A673 (cell line): ENCODE measurements around the gene EFHC1. TPM values are rescaled to one million over a fixed set of nuclear protein-coding genes. Genes with fewer than 3 reads are reported as not detected.

Source experiments
- BruUV-seq: library from RNA; stranded (reverse); fragments of 400-500 nt; replicated peaks from 2 replicates; lab custom pipeline; 2021; lab: Mats Ljungman, UMichigan
- CTCF ChIA-PET: fragments of 300-600 bp; sonication (Branson Sonifier 250); formaldehyde crosslinking; loops from one replicate; lab custom pipeline; 2022; ENCODE audit warnings: antibody characterized with exemption; lab: Charles Lee
- POLR2A ChIA-PET: fragments of 300-600 bp; sonication (Branson Sonifier 250); formaldehyde crosslinking; loops from one replicate; lab custom pipeline; 2022; ENCODE audit warnings: antibody characterized with exemption; ENCODE audit not compliant: low non-redundant PET; lab: Charles Lee
- DNase-seq: peaks from one replicate; pipeline ENCODE4 v3.0.0-alpha.2; 2015; ENCODE audit warnings: low spot score
- H3K27ac ChIP-seq: fragments of 200-600 bp; sonication (generic); 2 replicates; pipeline ENCODE4 v1.5.1; 2016; ENCODE audit warnings: mixed run types, low read depth, mild to moderate bottlenecking, mixed read lengths, antibody characterized with exemption, low read length; ENCODE audit not compliant: poor library complexity, severe bottlenecking
- H3K27me3 ChIP-seq: fragments of 200-600 bp; sonication (generic); replicated peaks from 2 replicates; pipeline ENCODE4 v1.6.1; 2017; ENCODE audit warnings: mixed run types, low read depth, mild to moderate bottlenecking, mixed read lengths, antibody characterized with exemption, low read length; ENCODE audit not compliant: insufficient read depth, poor library complexity
- H3K36me3 ChIP-seq: fragments of 200-600 bp; sonication (generic); 2 replicates; pipeline ENCODE4 v1.6.1; 2016; ENCODE audit warnings: mixed run types, mild to moderate bottlenecking, mixed read lengths, antibody characterized with exemption, low read length; ENCODE audit not compliant: insufficient read depth, poor library complexity, severe bottlenecking
- H3K4me1 ChIP-seq: fragments of 200-600 bp; sonication (generic); 2 replicates; pipeline ENCODE4 v1.6.1; 2017; ENCODE audit warnings: mixed run types, mild to moderate bottlenecking, mixed read lengths, antibody characterized with exemption, low read length; ENCODE audit not compliant: insufficient read depth, poor library complexity, severe bottlenecking
- H3K4me3 ChIP-seq: fragments of 200-600 bp; sonication (generic); 2 replicates; pipeline ENCODE4 v1.5.1; 2016; ENCODE audit warnings: low read depth, mixed run types, mild to moderate bottlenecking, mixed read lengths, low read length; ENCODE audit not compliant: poor library complexity, severe bottlenecking
- H3K9me3 ChIP-seq: fragments of 200-600 bp; sonication (generic); 2 replicates; pipeline ENCODE4 v1.6.1; 2016; ENCODE audit warnings: mixed run types, low read depth, mild to moderate bottlenecking, mixed read lengths, antibody characterized with exemption, low read length; ENCODE audit not compliant: poor library complexity, severe bottlenecking
- EZH2 ChIP-seq: fragments of 200-600 bp; sonication (generic); IDR thresholded peaks from 2 replicates; pipeline ENCODE4 v1.6.1; 2017; ENCODE audit warnings: borderline replicate concordance, low read depth, mild to moderate bottlenecking, mixed read lengths, antibody characterized with exemption, low read length; ENCODE audit not compliant: poor library complexity, severe bottlenecking
- intact Hi-C: fragments of 100-400 bp; cut with micrococcal nuclease; formaldehyde crosslinking; loops from one replicate; pipeline ENCODE4 v1.10.0; 2022; ENCODE audit not compliant: unreplicated experiment
- total RNA-seq: library from RNA; stranded (reverse); gene quantifications from 2 replicates; pipeline ENCODE4 v1.2.3, GENCODE V29; 2021
- TF ChIP-seq, protein P1 (sequence below): fragments of 300-800, 200-600 bp; sonication (generic); conservative IDR thresholded peaks from 2 replicates; pipeline ENCODE4 v1.5.1; 2017; ENCODE audit warnings: low read depth, mild to moderate bottlenecking, antibody characterized with exemption, low read length, moderate library complexity, mixed read lengths

EFHC1 gene
- total RNA-seq, 1 experiment from 2014 or later = 16.9 TPM

DNA sequence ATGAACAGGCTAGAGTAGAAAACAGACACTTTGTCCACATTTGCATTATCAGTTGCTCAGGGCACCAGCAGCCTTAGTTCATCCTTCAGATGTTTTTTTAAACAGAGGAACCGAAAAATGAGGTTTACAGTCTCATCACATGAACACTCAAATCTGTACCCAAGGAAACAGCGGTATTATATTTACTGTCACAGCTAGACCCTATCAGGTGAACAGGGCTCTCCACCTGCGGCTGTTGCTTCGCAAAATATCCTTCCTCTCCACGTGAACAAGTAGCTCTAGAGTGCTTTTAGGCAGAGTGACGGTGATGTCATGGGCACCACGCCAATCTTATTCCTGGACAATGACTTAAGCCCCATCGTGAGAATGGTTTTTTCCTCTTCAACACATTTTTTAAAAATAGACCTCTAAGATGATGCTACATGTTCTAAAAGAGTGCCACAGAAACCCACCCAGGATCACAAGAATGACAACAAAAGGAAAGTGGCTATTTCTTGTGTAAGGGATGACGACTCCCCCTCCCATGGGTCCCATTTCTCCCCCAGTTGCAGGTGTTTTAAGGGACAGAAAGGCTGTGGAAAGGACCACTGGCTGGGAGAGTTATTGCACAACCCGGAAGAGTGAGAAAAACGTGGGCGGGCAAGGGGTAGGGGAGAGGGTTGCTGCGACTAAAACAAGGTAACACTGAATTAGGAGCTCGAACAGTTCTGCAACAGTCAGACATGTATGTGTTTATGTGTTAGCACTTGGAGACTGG is 77.7 kb downstream of the EFHC1 start:
- no peaks in the 10 kb centered on the region for H3K4me1 ChIP-seq
- no peaks in the 10 kb centered on the region for H3K36me3 ChIP-seq
- POLR2A ChIA-PET = no interaction called here
- no peaks in the 10 kb centered on the region for H3K27me3 ChIP-seq
- intact Hi-C loops = no loop called here
- no peak overlapping the region for H3K4me3 ChIP-seq
- no peaks in the 10 kb centered on the region for H3K9me3 ChIP-seq
- DNase-seq = no peak
- no peak overlapping the region for H3K27ac ChIP-seq
- CTCF ChIA-PET = no interaction called here
- BruUV-seq = no TSS peak
- TF ChIP-seq, protein P1, sequence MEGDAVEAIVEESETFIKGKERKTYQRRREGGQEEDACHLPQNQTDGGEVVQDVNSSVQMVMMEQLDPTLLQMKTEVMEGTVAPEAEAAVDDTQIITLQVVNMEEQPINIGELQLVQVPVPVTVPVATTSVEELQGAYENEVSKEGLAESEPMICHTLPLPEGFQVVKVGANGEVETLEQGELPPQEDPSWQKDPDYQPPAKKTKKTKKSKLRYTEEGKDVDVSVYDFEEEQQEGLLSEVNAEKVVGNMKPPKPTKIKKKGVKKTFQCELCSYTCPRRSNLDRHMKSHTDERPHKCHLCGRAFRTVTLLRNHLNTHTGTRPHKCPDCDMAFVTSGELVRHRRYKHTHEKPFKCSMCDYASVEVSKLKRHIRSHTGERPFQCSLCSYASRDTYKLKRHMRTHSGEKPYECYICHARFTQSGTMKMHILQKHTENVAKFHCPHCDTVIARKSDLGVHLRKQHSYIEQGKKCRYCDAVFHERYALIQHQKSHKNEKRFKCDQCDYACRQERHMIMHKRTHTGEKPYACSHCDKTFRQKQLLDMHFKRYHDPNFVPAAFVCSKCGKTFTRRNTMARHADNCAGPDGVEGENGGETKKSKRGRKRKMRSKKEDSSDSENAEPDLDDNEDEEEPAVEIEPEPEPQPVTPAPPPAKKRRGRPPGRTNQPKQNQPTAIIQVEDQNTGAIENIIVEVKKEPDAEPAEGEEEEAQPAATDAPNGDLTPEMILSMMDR = no peak
- TF ChIP-seq EZH2 = no peak

DNA sequence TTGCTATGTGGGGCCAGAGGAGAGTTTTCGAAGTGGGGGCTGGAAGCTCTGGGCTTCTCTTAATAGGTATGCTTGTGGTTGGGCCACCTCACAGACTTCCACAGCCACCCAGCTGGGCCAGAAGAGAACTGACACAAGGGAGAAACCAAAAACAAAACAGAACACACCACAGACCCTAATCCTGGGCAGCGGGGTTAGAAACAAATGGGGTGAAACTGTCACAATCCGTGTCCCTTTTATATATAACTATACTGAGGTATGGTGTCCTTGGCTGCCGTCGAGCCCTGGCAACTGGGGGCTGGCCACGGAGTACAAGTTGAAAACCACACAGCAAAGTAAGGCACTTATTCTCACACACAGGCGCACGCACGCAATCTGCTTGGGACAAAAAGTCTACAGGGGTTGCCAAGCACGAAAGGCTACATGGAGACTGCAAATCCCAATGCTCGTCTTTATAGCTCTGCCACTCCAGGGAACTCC is 78.4 kb downstream of the EFHC1 start:
- Histone ChIP-seq H3K9me3 (no peaks in the 10 kb centered on the region), H3K4me1 (no peaks in the 10 kb centered on the region), H3K4me3 (no peak overlapping the region), H3K27ac (no peak overlapping the region), H3K27me3 (no peaks in the 10 kb centered on the region), H3K36me3 (no peaks in the 10 kb centered on the region)
- CTCF ChIA-PET = no interaction called here
- BruUV-seq = no TSS peak
- no peak for DNase-seq
- TF ChIP-seq, protein P1 = no peak
- no peak for TF ChIP-seq EZH2
- intact Hi-C loops = no loop called here
- POLR2A ChIA-PET = no interaction called here

DNA sequence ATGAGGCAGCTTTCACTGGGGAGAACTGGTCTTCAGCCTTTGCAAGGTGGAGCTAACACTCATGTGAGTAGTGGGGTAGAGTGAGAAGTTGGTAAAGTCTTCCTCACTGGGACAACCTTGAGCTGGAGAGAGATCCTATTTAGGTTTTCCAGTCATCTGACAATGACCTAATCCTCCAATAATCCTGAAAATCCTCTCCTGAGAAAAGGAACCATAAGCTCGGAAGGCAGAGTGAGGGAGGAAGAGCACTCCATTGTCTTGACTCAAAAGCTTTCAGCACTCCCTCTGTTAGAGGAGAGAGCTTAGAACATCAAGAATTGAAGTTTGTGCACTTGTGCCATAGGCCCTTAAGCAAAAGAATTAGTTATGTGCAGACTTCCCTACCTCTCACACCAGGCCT is 78.9 kb downstream of the EFHC1 start:
- Histone ChIP-seq H3K9me3 (no peaks in the 10 kb centered on the region), H3K27me3 (no peaks in the 10 kb centered on the region), H3K36me3 (no peaks in the 10 kb centered on the region), H3K4me3 (no peak overlapping the region), H3K27ac (no peak overlapping the region), H3K4me1 (no peaks in the 10 kb centered on the region)
- ChIA-PET CTCF (no interaction called here), POLR2A (no interaction called here)
- BruUV-seq = no TSS peak
- no peak for DNase-seq
- intact Hi-C loops = no loop called here
- TF ChIP-seq EZH2 = no peak
- TF ChIP-seq, protein P1 = no peak
